Spleen (tissue), 11 donors: ENCODE measurements around the gene COL11A2. TPM values are rescaled to one million over a fixed set of nuclear protein-coding genes. Genes with fewer than 3 reads are reported as not detected.

ENCODE experiments used
- DNase-seq: peaks from one replicate; pipeline ENCODE4 v3.0.0-alpha.2; 2020
- H3K27ac ChIP-seq, 8 donors: fragments of 200-600 bp; sonication (generic) in 7 of 8; 1 replicate in 4 of 8; 2 replicates in 4 of 8; pipeline versions ENCODE4 v1.5.0 to v1.8.0; 2016 to 2021; ENCODE audit warnings: inconsistent platforms in 4 of 8, mild to moderate bottlenecking in 4 of 8, moderate library complexity in 1 of 8
- H3K27me3 ChIP-seq, 7 donors: fragments of 200-600 bp; sonication (generic) in 6 of 7; replicated peaks in 1 of 7; 1 replicate in 4 of 7; 2 replicates in 3 of 7; pipeline versions ENCODE4 v1.5.0 to v1.8.0; 2016 to 2021; ENCODE audit warnings: inconsistent platforms in 3 of 7, mild to moderate bottlenecking in 1 of 7
- H3K36me3 ChIP-seq, 6 donors: fragments of 200-600 bp; sonication (generic) in 5 of 6; 1 replicate in 4 of 6; 2 replicates in 2 of 6; pipeline versions ENCODE4 v1.5.0 to v1.8.0; 2016 to 2021; ENCODE audit warnings: inconsistent platforms in 2 of 6
- H3K4me1 ChIP-seq, 6 donors: fragments of 200-600 bp; sonication (generic) in 5 of 6; 1 replicate in 3 of 6; 2 replicates in 3 of 6; pipeline versions ENCODE4 v1.5.0 to v1.8.0; 2016 to 2021; ENCODE audit warnings: inconsistent platforms in 3 of 6
- H3K4me3 ChIP-seq, 8 donors: fragments of 200-600 bp; sonication (generic) in 7 of 8; 1 replicate in 4 of 8; 2 replicates in 4 of 8; pipeline versions ENCODE4 v1.5.0 to v1.8.0; 2016 to 2021; ENCODE audit warnings: inconsistent platforms in 4 of 8, mild to moderate bottlenecking in 4 of 8, moderate library complexity in 2 of 8
- H3K9me3 ChIP-seq, 8 donors: fragments of 200-600 bp; sonication (generic) in 7 of 8; 1 replicate in 4 of 8; 2 replicates in 4 of 8; pipeline versions ENCODE4 v1.5.0 to v1.8.0; 2016 to 2021; ENCODE audit warnings: inconsistent platforms in 4 of 8
- CTCF ChIP-seq, 11 experiments: fragments of 200-600 bp in 7 of 11; fragments of 450-650 bp in 4 of 11; sonication (generic) in 4 of 11; IDR thresholded peaks in 8 of 11; conservative IDR thresholded peaks in 3 of 11; 1 replicate in 7 of 11; 2 replicates in 4 of 11; pipeline versions ENCODE4 v1.4.0 to v1.8.0; 2016 to 2021; ENCODE audit warnings: antibody characterized with exemption in 11 of 11, inconsistent platforms in 4 of 11, mild to moderate bottlenecking in 1 of 11
- POLR2A ChIP-seq, 3 donors: fragments of 450-650 bp; IDR thresholded peaks; one replicate each; pipeline ENCODE4 v1.5.1; 2017; ENCODE audit warnings: antibody characterized with exemption in 3 of 3, mild to moderate bottlenecking in 1 of 3
- POLR2AphosphoS5 ChIP-seq, 3 donors: sonication (generic); formaldehyde crosslinking; IDR thresholded peaks; one replicate each; pipeline ENCODE4 v1.5.1; 2017; ENCODE audit warnings: antibody characterized with exemption in 3 of 3
- WGBS, 5 donors: extraction: QIAGEN DNeasy Blood & Tissue Kit in 3 of 5; methylation state at CpG; one replicate each; pipeline versions ENCODE4 v1.1.5 to v1.1.7; 2013 to 2018; 5-methylcytosine and 5-hydroxymethylcytosine counted together
- intact Hi-C: fragments of 100-400 bp; cut with DNase I; formaldehyde crosslinking; loops from one replicate; pipeline ENCODE4 v1.15.0; 2023; ENCODE audit warnings: low total_unique reads
- polyA plus RNA-seq, 3 donors: library from polyadenylated mRNA; stranded (reverse); fragments of 200-250 nt; gene quantifications; one replicate each; pipeline ENCODE4 v1.2.1, GENCODE V29; 2013
- total RNA-seq, 7 donors: library from RNA; depleted of rRNA in 3 of 7; stranded (reverse); fragments of >200 nt in 3 of 7; fragmentation: NEBNext Ultra II Directional in 4 of 7; extraction: Animal tissue kit (Norgen Biotek cat#: 25700) in 4 of 7; gene quantifications; one replicate each; pipeline versions ENCODE4 v1.1.0 to v1.2.1, GENCODE V29; 2016 to 2021
- donor health status: healthy with polysubstance abuse.
- donor health status: DM: no; HTN: no; CAD: no; lungs with moderate emphysema.
- donor health status: DM: no; HTN: no; CAD: no.
- donor health status: Bipolar disorder and iron deficiency.
- donor health status: healthy.
- donor health status: DM: no; HTN: no; CAD: no.
- donor health status: DM: yes; HTN: yes; CAD: no.

COL11A2 gene
- total and polyA plus RNA-seq, 10 donors: 0.68 to 2.4 (median 1.3) TPM

- 83 to 94% (median 84%) methylated on average over 6 of the region's 6 CpGs for WGBS, 5 donors
- no peaks in the 10 kb centered on the region for H3K36me3 ChIP-seq
- peaks cover 0 to 19% (median 15%) of the 10 kb centered on the region in 8 donors for H3K9me3 ChIP-seq
- DNase-seq: no peak
- TF ChIP-seq POLR2AphosphoS5 (IDR thresholded peaks at IDR 0.05) (no peak), CTCF (IDR thresholded peaks at IDR 0.05 in 8 of 11, conservative IDR thresholded peaks at IDR 0.05 in 3 of 11) (no peak), POLR2A (IDR thresholded peaks at IDR 0.05) (no peak)
- H3K4me3 ChIP-seq: no peak overlapping the region
- peaks cover 0 to 5% (median 0%) of the 10 kb centered on the region in 6 donors for H3K4me1 ChIP-seq
- H3K27ac ChIP-seq: no peak overlapping the region
- H3K27me3 ChIP-seq: peaks cover 0 to 2% (median 0%) of the 10 kb centered on the region in 7 donors
- intact Hi-C loops: no loop called here
Measured at GRCh38 chr6:33123181-33123580, 69.1 kb downstream of the COL11A2 start.

GRCh38 chr6:33120001-33120400 lies 72.3 kb downstream of the COL11A2 start:
- 54 to 83% (median 69%) methylated on average over 3 of the region's 3 CpGs for WGBS, 5 donors
- no peak for TF ChIP-seq CTCF (IDR thresholded peaks at IDR 0.05 in 8 of 11, conservative IDR thresholded peaks at IDR 0.05 in 3 of 11)
- no peak for TF ChIP-seq POLR2AphosphoS5 (IDR thresholded peaks at IDR 0.05)
- TF ChIP-seq POLR2A (IDR thresholded peaks at IDR 0.05): no peak
- Histone ChIP-seq H3K36me3 (no peaks in the 10 kb centered on the region), H3K27ac (no peak overlapping the region), H3K27me3 (peaks cover 0 to 33% (median 24%) of the 10 kb centered on the region in 7 donors), H3K4me1 (peaks cover 0 to 28% (median 20%) of the 10 kb centered on the region in 6 donors), H3K4me3 (no peak overlapping the region), H3K9me3 (peaks cover 0 to 19% (median 15%) of the 10 kb centered on the region in 8 donors)
- intact Hi-C loops: no loop called here
- no peak for DNase-seq

DNA sequence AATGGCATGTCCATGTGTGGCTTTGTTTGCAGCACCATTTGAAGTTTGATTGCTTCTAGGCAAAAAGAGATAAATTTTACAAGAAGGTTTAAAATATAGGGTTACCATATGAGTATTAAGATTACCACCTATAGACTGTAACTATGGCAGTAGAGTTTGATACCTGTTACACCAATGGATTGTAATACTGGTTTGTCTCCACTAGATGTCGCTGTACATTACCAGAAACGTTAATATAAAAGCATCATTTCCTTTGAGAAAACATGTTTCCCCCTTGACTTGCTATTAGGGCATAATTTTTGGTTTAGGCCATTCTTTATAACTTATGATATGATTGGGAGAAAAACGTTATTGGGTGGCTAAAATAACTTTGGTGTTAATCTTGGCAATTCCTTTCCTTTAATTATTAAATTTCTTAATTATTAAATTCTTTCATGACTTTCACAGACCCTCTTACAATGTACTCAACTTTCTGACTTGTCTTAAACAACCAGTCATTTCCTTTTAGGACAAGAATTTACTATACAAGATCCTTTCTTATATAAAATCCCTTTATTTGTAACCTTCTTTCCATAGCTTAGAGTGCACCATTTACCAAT lies 73.6 kb downstream of the COL11A2 start:
- intact Hi-C loops: no loop called here
- peaks cover 0 to 34% (median 26%) of the 10 kb centered on the region in 7 donors for H3K27me3 ChIP-seq
- peaks cover 0 to 41% (median 33%) of the 10 kb centered on the region in 6 donors for H3K4me1 ChIP-seq
- H3K4me3 ChIP-seq: no peak overlapping the region
- DNase-seq: no peak
- no peaks in the 10 kb centered on the region for H3K36me3 ChIP-seq
- no peak overlapping the region for H3K27ac ChIP-seq
- WGBS, 5 donors: 0 to 1% (median 0%) methylated on average over 3 of the region's 3 CpGs
- peak; percentile 80 to 92 (median 89) for TF ChIP-seq CTCF (IDR thresholded peaks at IDR 0.05 in 8 of 11, conservative IDR thresholded peaks at IDR 0.05 in 3 of 11)
- no peak for TF ChIP-seq POLR2A (IDR thresholded peaks at IDR 0.05)
- H3K9me3 ChIP-seq: peaks cover 0 to 9% (median 6%) of the 10 kb centered on the region in 8 donors

- H3K4me1 ChIP-seq: peaks cover 0 to 49% (median 38%) of the 10 kb centered on the region in 6 donors
- no peaks in the 10 kb centered on the region for H3K36me3 ChIP-seq
- DNase-seq: no peak
- intact Hi-C loops: no loop called here
- peaks cover 0 to 40% (median 26%) of the 10 kb centered on the region in 7 donors for H3K27me3 ChIP-seq
- no peak overlapping the region for H3K4me3 ChIP-seq
- TF ChIP-seq POLR2A (IDR thresholded peaks at IDR 0.05): no peak
- peaks cover 0 to 2% (median 0%) of the 10 kb centered on the region in 8 donors for H3K9me3 ChIP-seq
- no peak overlapping the region for H3K27ac ChIP-seq
- WGBS, 5 donors: 11 to 20% (median 15%) methylated on average over 9 of the region's 9 CpGs
Measured at GRCh38 chr6:33117811-33118277, 74.4 kb downstream of the COL11A2 start.
